GM12892 (cell line): ENCODE results near the gene VIL1.

ENCODE experiments used
- POLR2AphosphoS5 ChIP-seq: IDR thresholded peaks from 2 replicates; pipeline ENCODE4 v1.6.1; 2011; ENCODE audit warnings: low read depth, low read length, control low read depth
- TAF1 ChIP-seq: IDR thresholded peaks from 2 replicates; pipeline ENCODE4 v1.6.1; 2011; ENCODE audit warnings: low read depth, mild to moderate bottlenecking, control low read depth, low read length, borderline replicate concordance

GRCh38 chr2:218476676-218477075 lies 57.8 kb downstream of the VIL1 start:
- TF ChIP-seq POLR2AphosphoS5 (no peak), TAF1 (no peak)
